Small intestine (tissue), 7 donors: Measurements from ENCODE around the gene SNRPD3. TPM values are rescaled to one million over a fixed set of nuclear protein-coding genes. Genes with fewer than 3 reads are reported as not detected.

Experiments
- DNase-seq, 2 donors: peaks; one replicate each; pipeline versions ENCODE4 v3.0.0 to v3.0.0-alpha.2; 2013
- FAIRE-seq: peaks from 2 replicates; lab custom pipeline; 2012; peaks lifted over from hg19 to GRCh38; lab: Jason Lieb, UNC
- H3K27ac ChIP-seq, 3 donors: one replicate each; pipeline ENCODE4 v1.5.1; 2013; ENCODE audit warnings: low read length in 2 of 3, mild to moderate bottlenecking in 2 of 3, control low read depth in 1 of 3, inconsistent platforms in 1 of 3, low read depth in 1 of 3, moderate library complexity in 1 of 3
- H3K27me3 ChIP-seq, 3 donors: one replicate each; pipeline ENCODE4 v1.6.1; 2013; ENCODE audit warnings: low read length in 3 of 3, inconsistent platforms in 1 of 3; ENCODE audit not compliant: control insufficient read depth in 3 of 3, insufficient read depth in 3 of 3
- H3K36me3 ChIP-seq, 3 donors: one replicate each; pipeline ENCODE4 v1.6.1; 2013; ENCODE audit warnings: low read length in 3 of 3, inconsistent platforms in 1 of 3, low read depth in 1 of 3, mild to moderate bottlenecking in 1 of 3, moderate library complexity in 1 of 3; ENCODE audit not compliant: control insufficient read depth in 3 of 3, insufficient read depth in 2 of 3
- H3K4me1 ChIP-seq, 3 donors: one replicate each; pipeline ENCODE4 v1.6.1; 2013; ENCODE audit warnings: low read length in 2 of 3, inconsistent platforms in 1 of 3, low read depth in 1 of 3, mild to moderate bottlenecking in 1 of 3, moderate library complexity in 1 of 3; ENCODE audit not compliant: control insufficient read depth in 3 of 3, insufficient read depth in 2 of 3
- H3K4me3 ChIP-seq, 3 donors: one replicate each; pipeline ENCODE4 v1.5.1; 2013; ENCODE audit warnings: low read length in 3 of 3, control low read depth in 1 of 3, inconsistent platforms in 1 of 3, low read depth in 1 of 3, mild to moderate bottlenecking in 1 of 3, moderate library complexity in 1 of 3
- H3K9me3 ChIP-seq, 2 donors: one replicate each; pipeline ENCODE4 v1.6.1; 2013; ENCODE audit warnings: low read depth in 1 of 2, low read length in 1 of 2; ENCODE audit not compliant: control insufficient read depth in 2 of 2, insufficient read depth in 1 of 2
- WGBS, 3 donors: extraction: QIAGEN DNeasy Blood & Tissue Kit; methylation state at CpG; one replicate each; pipeline ENCODE4 v1.1.7; 2013; 5-methylcytosine and 5-hydroxymethylcytosine counted together
- polyA plus RNA-seq, 4 donors: library from polyadenylated mRNA; stranded (reverse) in 3 of 4; unstranded in 1 of 4; fragments of 200-250 nt in 3 of 4; fragments of 120-200 nt in 1 of 4; gene quantifications; one replicate each; pipeline versions ENCODE4 v1.2.1 to v1.2.3, GENCODE V29; 2013
- donor health status: healthy with polysubstance abuse.
- donor health status: control.
- donor health status: control.
- donor health status: Bipolar disorder and iron deficiency.
- donor health status: healthy.

SNRPD3 gene
- polyA plus RNA-seq, 4 donors, result 150 to 162 (median 154) TPM

GRCh38 chr22:24514241-24515026 lies 41.4 kb upstream of the SNRPD3 start:
- FAIRE-seq (no peak), DNase-seq (peak; percentile 71 to 84)
- no peaks in the 10 kb centered on the region for H3K9me3 ChIP-seq
- peak overlapping the region in 1 of 3 donors; percentile 90 for H3K27ac ChIP-seq
- H3K27me3 ChIP-seq, result no peaks in the 10 kb centered on the region
- no peak overlapping the region for H3K4me3 ChIP-seq
- 25 to 55% (median 33%) methylated on average over 14 of the region's 14 CpGs for WGBS, 3 donors
- peaks cover 2 to 66% (median 4%) of the 10 kb centered on the region in 3 donors for H3K4me1 ChIP-seq
- peaks cover 0 to 8% (median 0%) of the 10 kb centered on the region in 3 donors for H3K36me3 ChIP-seq

GRCh38 chr22:24515027-24515338 lies 40.8 kb upstream of the SNRPD3 start:
- no peak overlapping the region for H3K4me3 ChIP-seq
- DNase-seq, result no peak
- peaks cover 0 to 11% (median 0%) of the 10 kb centered on the region in 3 donors for H3K36me3 ChIP-seq
- peak overlapping the region in 1 of 3 donors; percentile 90 for H3K27ac ChIP-seq
- peaks cover 2 to 60% (median 4%) of the 10 kb centered on the region in 3 donors for H3K4me1 ChIP-seq
- H3K9me3 ChIP-seq, result no peaks in the 10 kb centered on the region
- WGBS, 3 donors, result 86 to 90% (median 86%) methylated on average over 8 of the region's 8 CpGs
- FAIRE-seq, result no peak
- H3K27me3 ChIP-seq, result no peaks in the 10 kb centered on the region

GRCh38 chr22:24516301-24516737 lies 39.5 kb upstream of the SNRPD3 start:
- H3K36me3 ChIP-seq, result peaks cover 0 to 11% (median 0%) of the 10 kb centered on the region in 3 donors
- H3K9me3 ChIP-seq, result no peaks in the 10 kb centered on the region
- no peak for FAIRE-seq
- WGBS, 3 donors, result 10 to 24% (median 21%) methylated on average over 3 of the region's 3 CpGs
- peak in 1 of 2 donors; percentile 54 for DNase-seq
- H3K27ac ChIP-seq, result peak overlapping the region in 1 of 3 donors; percentile 36
- no peaks in the 10 kb centered on the region for H3K27me3 ChIP-seq
- H3K4me1 ChIP-seq, result peaks cover 2 to 50% (median 3%) of the 10 kb centered on the region in 3 donors
- no peak overlapping the region for H3K4me3 ChIP-seq

- 36 to 68% (median 49%) methylated on average over 2 of the region's 2 CpGs for WGBS, 3 donors
- Histone ChIP-seq H3K4me3 (no peak overlapping the region), H3K4me1 (peaks cover 0 to 52% (median 2%) of the 10 kb centered on the region in 3 donors), H3K27me3 (no peaks in the 10 kb centered on the region), H3K9me3 (no peaks in the 10 kb centered on the region), H3K27ac (no peak overlapping the region), H3K36me3 (peaks cover 0 to 11% (median 0%) of the 10 kb centered on the region in 3 donors)
- DNase-seq (peak in 1 of 2 donors; percentile 54), FAIRE-seq (no peak)
Observed at GRCh38 chr22:24517446-24517845, 38.4 kb upstream of the SNRPD3 start.

- Histone ChIP-seq H3K4me1 (peaks cover 0 to 51% (median 2%) of the 10 kb centered on the region in 3 donors), H3K27me3 (no peaks in the 10 kb centered on the region), H3K9me3 (no peaks in the 10 kb centered on the region), H3K27ac (no peak overlapping the region), H3K4me3 (no peak overlapping the region), H3K36me3 (peaks cover 0 to 11% (median 0%) of the 10 kb centered on the region in 3 donors)
- no peak for DNase-seq
- FAIRE-seq, result no peak
- WGBS, 3 donors, result 72 to 90% (median 84%) methylated on average over 3 of the region's 3 CpGs
Observed at GRCh38 chr22:24518228-24518627, 37.6 kb upstream of the SNRPD3 start.

GRCh38 chr22:24518771-24519485 lies 36.9 kb upstream of the SNRPD3 start:
- FAIRE-seq, result no peak

GRCh38 chr22:24519496-24519895 lies 36.3 kb upstream of the SNRPD3 start:
- H3K27me3 ChIP-seq, result no peaks in the 10 kb centered on the region
- H3K4me1 ChIP-seq, result peaks cover 0 to 38% (median 2%) of the 10 kb centered on the region in 3 donors
- no peak for FAIRE-seq
- H3K36me3 ChIP-seq, result peaks cover 0 to 11% (median 0%) of the 10 kb centered on the region in 3 donors
- H3K4me3 ChIP-seq, result no peak overlapping the region
- H3K9me3 ChIP-seq, result no peaks in the 10 kb centered on the region
- DNase-seq, result no peak
- H3K27ac ChIP-seq, result no peak overlapping the region
- WGBS, 3 donors, result 79 to 86% (median 83%) methylated on average over 5 of the region's 5 CpGs

More at GRCh38 chr22:24518771-24519485, 36.9 kb upstream of the SNRPD3 start:
- Histone ChIP-seq H3K36me3 (peaks cover 0 to 11% (median 0%) of the 10 kb centered on the region in 3 donors), H3K27me3 (no peaks in the 10 kb centered on the region), H3K4me3 (no peak overlapping the region), H3K4me1 (peaks cover 0 to 44% (median 2%) of the 10 kb centered on the region in 3 donors), H3K27ac (no peak overlapping the region), H3K9me3 (no peaks in the 10 kb centered on the region)
- 76 to 87% (median 84%) methylated on average over 9 of the region's 9 CpGs for WGBS, 3 donors
- no peak for DNase-seq

GRCh38 chr22:24521791-24522245 lies 34.0 kb upstream of the SNRPD3 start:
- WGBS, 3 donors, result 8 to 29% (median 19%) methylated on average over 8 of the region's 8 CpGs
- FAIRE-seq, result no peak
- Histone ChIP-seq H3K36me3 (peaks cover 0 to 8% (median 0%) of the 10 kb centered on the region in 3 donors), H3K27me3 (no peaks in the 10 kb centered on the region), H3K9me3 (no peaks in the 10 kb centered on the region), H3K4me3 (no peak overlapping the region), H3K27ac (peak overlapping the region in 1 of 3 donors; percentile 35), H3K4me1 (peaks cover 0 to 19% (median 0%) of the 10 kb centered on the region in 3 donors)
- DNase-seq, result peak; percentile 88 to 95
